HCT116 (cell line): ENCODE data around the gene THSD7A. TPM values are rescaled to one million over a fixed set of nuclear protein-coding genes. Genes with fewer than 3 reads are reported as not detected.

Source experiments
- ATAC-seq: fragments of 200-7000 bp; cut with Tn5 transposase; 2 replicates; pipeline ENCODE4 v1.9.1; 2020; ENCODE audit warnings: mild to moderate bottlenecking, moderate library complexity
- BruUV-seq: library from RNA; stranded (reverse); fragments of 400-500 nt; replicated peaks from 2 replicates; lab custom pipeline; 2021; lab: Mats Ljungman, UMichigan
- CTCF ChIA-PET: fragments of 300-600 bp; sonication (Branson Sonifier 250); formaldehyde crosslinking; loops from one replicate; lab custom pipeline; 2021; ENCODE audit warnings: antibody characterized with exemption; lab: Charles Lee
- POLR2A ChIA-PET: fragments of 300-600, 350-600 bp; sonication (Branson Sonifier 250); formaldehyde crosslinking; loops from one replicate; lab custom pipeline; 2021; ENCODE audit warnings: antibody characterized with exemption; lab: Charles Lee
- RAD21 ChIA-PET, 2 experiments: fragments of 300-600 bp; sonication (Branson Sonifier 250); formaldehyde crosslinking; loops; one replicate each; lab custom pipeline; 2023; ENCODE audit warnings: low total read pairs in 2 of 2; ENCODE audit not compliant: uncharacterized antibody in 2 of 2, unreplicated experiment in 2 of 2, low non-redundant PET in 1 of 2; lab: Charles Lee
- DNase-seq: peaks from one replicate; pipeline ENCODE4 v3.0.0-alpha.2; 2010; ENCODE audit warnings: low read depth, low spot score
- H2AFZ ChIP-seq: fragments of 200-600 bp; shearing (Covaris generic), sonication (generic); 2 replicates; pipeline ENCODE4 v1.6.1; 2017; ENCODE audit warnings: low read depth, mixed run types, mixed read lengths, antibody characterized with exemption, low read length; ENCODE audit not compliant: poor library complexity, severe bottlenecking
- H3K27ac ChIP-seq: 2 replicates; pipeline ENCODE4 v1.5.1; 2012; ENCODE audit warnings: low read depth, low read length
- H3K27me3 ChIP-seq: fragments of 200-600 bp; sonication (generic); 2 replicates; pipeline ENCODE4 v1.6.1; 2016; ENCODE audit warnings: mixed run types, low read length, mixed read lengths; ENCODE audit not compliant: insufficient read depth
- H3K36me3 ChIP-seq, 2 experiments: fragments of 200-500 bp in 1 of 2; fragments of 200-600 bp in 1 of 2; sonication (Bioruptor generic) in 1 of 2; sonication (generic) in 1 of 2; 2 replicates each; pipeline versions ENCODE4 v1.5.1 to v1.6.1; 2014 to 2016; ENCODE audit warnings: low read length in 2 of 2, inconsistent platforms in 1 of 2, mixed read lengths in 1 of 2, mixed run types in 1 of 2; ENCODE audit not compliant: insufficient read depth in 2 of 2, control insufficient read depth in 1 of 2
- H3K4me1 ChIP-seq, 2 experiments: fragments of 200-600 bp in 1 of 2; sonication (generic) in 1 of 2; 2 replicates each; pipeline versions ENCODE4 v1.5.1 to v1.6.1; 2012 to 2017; ENCODE audit warnings: low read length in 2 of 2, inconsistent platforms in 1 of 2, mild to moderate bottlenecking in 1 of 2, mixed read lengths in 1 of 2, mixed run types in 1 of 2, moderate library complexity in 1 of 2; ENCODE audit not compliant: insufficient read depth in 2 of 2, control insufficient read depth in 1 of 2
- H3K4me2 ChIP-seq: fragments of 200-600 bp; sonication (generic); 2 replicates; pipeline ENCODE4 v1.6.1; 2017; ENCODE audit warnings: mixed run types, low read length, mixed read lengths
- H3K4me3 ChIP-seq, 2 experiments: fragments of 200-600 bp in 1 of 2; sonication (generic) in 1 of 2; replicated peaks in 1 of 2; 2 replicates each; pipeline ENCODE4 v1.5.1; 2011 to 2016; ENCODE audit warnings: low read length in 2 of 2, control low read depth in 1 of 2, low read depth in 1 of 2, mild to moderate bottlenecking in 1 of 2, mixed read lengths in 1 of 2, mixed run types in 1 of 2
- H3K79me2 ChIP-seq: fragments of 200-600 bp; sonication (generic); 2 replicates; pipeline ENCODE4 v1.6.1; 2017; ENCODE audit warnings: mild to moderate bottlenecking, mixed run types, low read length, moderate library complexity, mixed read lengths; ENCODE audit not compliant: insufficient read depth
- H3K9ac ChIP-seq: fragments of 200-600 bp; sonication (generic); 2 replicates; pipeline ENCODE4 v1.6.1; 2016; ENCODE audit warnings: low read length, mixed read lengths
- H3K9me2 ChIP-seq: fragments of 200-600 bp; sonication (generic), shearing (Covaris generic); 2 replicates; pipeline ENCODE4 v1.6.1; 2017; ENCODE audit warnings: mixed run types, mild to moderate bottlenecking, moderate library complexity; ENCODE audit not compliant: insufficient read depth
- H3K9me3 ChIP-seq, 2 experiments: fragments of 200-500 bp in 1 of 2; fragments of 200-600 bp in 1 of 2; sonication (Bioruptor generic) in 1 of 2; sonication (generic) in 1 of 2; 2 replicates each; pipeline ENCODE4 v1.6.1; 2014 to 2017; ENCODE audit warnings: low read length in 2 of 2, mixed read lengths in 2 of 2, inconsistent platforms in 1 of 2, low read depth in 1 of 2, mild to moderate bottlenecking in 1 of 2, mixed run types in 1 of 2, moderate library complexity in 1 of 2; ENCODE audit not compliant: control insufficient read depth in 1 of 2, insufficient read depth in 1 of 2
- H4K20me1 ChIP-seq: fragments of 200-600 bp; sonication (generic), shearing (Covaris generic); 2 replicates; pipeline ENCODE4 v1.6.1; 2017; ENCODE audit warnings: mixed run types, mild to moderate bottlenecking, moderate library complexity; ENCODE audit not compliant: insufficient read depth
- CBX3 ChIP-seq: IDR thresholded peaks from 2 replicates; pipeline ENCODE4 v1.6.1; 2012; ENCODE audit warnings: low read depth
- EGR1 ChIP-seq: IDR thresholded peaks from 2 replicates; pipeline ENCODE4 v1.6.1; 2012; ENCODE audit warnings: low read depth
- FOSL1 ChIP-seq: IDR thresholded peaks from 2 replicates; pipeline ENCODE4 v1.6.1; 2012; ENCODE audit warnings: low read depth
- POLR2A ChIP-seq: IDR thresholded peaks from 2 replicates; pipeline ENCODE4 v1.7.0; 2011; ENCODE audit warnings: borderline replicate concordance; ENCODE audit not compliant: insufficient read depth, insufficient read length; ENCODE audit errors: extremely low read depth
- POLR2AphosphoS5 ChIP-seq: IDR thresholded peaks from 2 replicates; pipeline ENCODE4 v1.6.1; 2011; ENCODE audit warnings: mild to moderate bottlenecking, low read depth, low read length, moderate library complexity
- RAD21 ChIP-seq: IDR thresholded peaks from 2 replicates; pipeline ENCODE4 v1.6.1; 2012; ENCODE audit warnings: low read depth, mild to moderate bottlenecking
- REST ChIP-seq: IDR thresholded peaks from 2 replicates; pipeline ENCODE4 v1.6.1; 2012; ENCODE audit warnings: low read depth
- SIN3A ChIP-seq: IDR thresholded peaks from 2 replicates; pipeline ENCODE4 v1.6.1; 2012; ENCODE audit warnings: low read depth
- SP1 ChIP-seq: IDR thresholded peaks from 2 replicates; pipeline ENCODE4 v1.6.1; 2012; ENCODE audit warnings: low read depth
- SRF ChIP-seq: IDR thresholded peaks from 2 replicates; pipeline ENCODE4 v1.6.1; 2012; ENCODE audit warnings: low read depth
- ZFX ChIP-seq: fragments of 450-650 bp; IDR thresholded peaks from 2 replicates; pipeline ENCODE4 v1.6.1; 2017
- ZNF274 ChIP-seq: fragments of 200-500 bp; sonication (Bioruptor generic); IDR thresholded peaks from 2 replicates; pipeline ENCODE4 v1.6.1; 2014; ENCODE audit warnings: mild to moderate bottlenecking, low read depth, low read length, inconsistent platforms
- intact Hi-C: fragments of 100-400 bp; cut with micrococcal nuclease; formaldehyde crosslinking; loops from 2 replicates; pipeline ENCODE4 v1.10.0; 2022
- total RNA-seq: library from RNA; stranded (reverse); gene quantifications from one replicate; pipeline ENCODE4 v1.2.1, GENCODE V29; 2021; ENCODE audit not compliant: unreplicated experiment
- TF ChIP-seq, protein P1 (sequence below): IDR thresholded peaks from 2 replicates; pipeline ENCODE4 v1.6.1; 2012

Gene THSD7A
- total RNA-seq, 1 experiment from 2014 or later: 0.05 TPM

DNA sequence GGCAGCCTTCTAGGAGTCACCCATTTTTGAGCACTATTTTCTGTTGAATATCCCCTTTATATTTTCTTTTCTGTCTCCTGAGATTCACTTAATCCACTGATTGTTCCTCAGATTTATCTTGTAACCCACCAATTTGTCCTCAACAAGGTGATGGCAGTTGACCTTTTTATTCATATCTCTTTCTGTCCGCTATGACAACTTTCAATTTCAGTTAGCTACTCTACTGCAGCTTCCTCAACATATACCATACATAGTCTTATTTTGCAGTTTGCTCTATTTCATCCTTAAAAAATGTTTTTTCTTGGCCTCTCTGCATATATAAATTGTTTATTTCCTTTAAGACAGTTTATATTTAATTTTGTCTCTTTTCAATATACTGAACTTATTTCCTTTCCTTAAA lies 101.3 kb downstream of the THSD7A start:
- Histone ChIP-seq H3K4me3 (no peak overlapping the region), H3K4me1 (no peaks in the 10 kb centered on the region), H3K36me3 (no peaks in the 10 kb centered on the region), H2AFZ (no peak overlapping the region), H3K4me2 (no peak overlapping the region), H3K9ac (no peak overlapping the region), H3K79me2 (no peaks in the 10 kb centered on the region), H3K27ac (no peak overlapping the region), H3K27me3 (no peaks in the 10 kb centered on the region), H3K9me3 (no peaks in the 10 kb centered on the region), H3K9me2 (no peaks in the 10 kb centered on the region), H4K20me1 (no peaks in the 10 kb centered on the region)
- POLR2A ChIA-PET: no interaction called here
- CTCF ChIA-PET: no interaction called here
- DNase-seq: no peak
- intact Hi-C loops: no loop called here
- TF ChIP-seq POLR2A (no peak), SRF (no peak), POLR2AphosphoS5 (no peak), ZFX (no peak), EGR1 (no peak)
- BruUV-seq: no TSS peak
- RAD21 ChIA-PET: no interaction called here
- no peak for ATAC-seq

DNA sequence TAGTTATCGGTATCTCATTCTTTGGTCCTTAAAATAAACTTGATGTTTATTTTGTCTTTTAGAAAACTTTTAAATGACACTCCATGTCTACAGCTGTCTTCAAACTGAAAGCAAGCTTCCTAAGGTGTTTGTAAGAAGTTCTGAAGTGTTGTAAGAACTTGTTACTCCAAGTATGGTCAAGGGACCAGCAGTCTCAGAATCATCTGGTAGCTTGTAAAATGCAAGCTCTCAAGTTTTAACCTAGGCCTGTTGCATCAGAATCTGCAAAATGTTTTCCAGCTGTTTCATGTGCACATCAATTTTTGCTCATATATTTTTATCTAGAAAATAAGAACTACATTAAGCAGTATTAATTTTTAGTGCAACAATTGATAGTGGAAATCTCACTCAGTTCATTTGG lies 104.1 kb downstream of the THSD7A start:
- no peak for DNase-seq
- TF ChIP-seq, protein P1, sequence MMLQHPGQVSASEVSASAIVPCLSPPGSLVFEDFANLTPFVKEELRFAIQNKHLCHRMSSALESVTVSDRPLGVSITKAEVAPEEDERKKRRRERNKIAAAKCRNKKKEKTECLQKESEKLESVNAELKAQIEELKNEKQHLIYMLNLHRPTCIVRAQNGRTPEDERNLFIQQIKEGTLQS: no peak
- TF ChIP-seq FOSL1 (no peak), SIN3A (no peak), POLR2A (no peak), ZNF274 (no peak), SP1 (no peak), CBX3 (no peak), SRF (no peak), RAD21 (no peak), REST (no peak)
- Histone ChIP-seq H3K27me3 (no peaks in the 10 kb centered on the region), H2AFZ (no peak overlapping the region), H3K9me3 (no peaks in the 10 kb centered on the region), H3K4me3 (no peak overlapping the region), H4K20me1 (no peaks in the 10 kb centered on the region), H3K4me1 (no peaks in the 10 kb centered on the region), H3K9me2 (no peaks in the 10 kb centered on the region), H3K36me3 (no peaks in the 10 kb centered on the region), H3K27ac (no peak overlapping the region), H3K9ac (no peak overlapping the region), H3K79me2 (no peaks in the 10 kb centered on the region), H3K4me2 (no peak overlapping the region)
- CTCF ChIA-PET: no interaction called here
- intact Hi-C loops: loop anchor here (5.0 kb wide), 1 partner anchor 81 kb away; no protein-coding TSS in a partner anchor
- no peak for ATAC-seq
- RAD21 ChIA-PET: no interaction called here
- BruUV-seq: no TSS peak
- POLR2A ChIA-PET: no interaction called here
